Prostate gland (tissue), 2 donors: ENCODE results near the gene COL13A1.

Source experiments
- CTCF ChIP-seq, 4 experiments: fragments of 200-600 bp in 2 of 4; fragments of 450-650 bp in 2 of 4; sonication (generic) in 2 of 4; IDR thresholded peaks; 1 replicate in 3 of 4; 2 replicates in 1 of 4; pipeline ENCODE4 v1.5.1; 2016 to 2019; ENCODE audit warnings: antibody characterized with exemption in 4 of 4, mild to moderate bottlenecking in 2 of 4, moderate library complexity in 2 of 4
- POLR2AphosphoS5 ChIP-seq: sonication (generic); formaldehyde crosslinking; IDR thresholded peaks from one replicate; pipeline ENCODE4 v1.6.1; 2017; ENCODE audit warnings: antibody characterized with exemption

- no peak for TF ChIP-seq POLR2AphosphoS5
- no peak for TF ChIP-seq CTCF (IDR thresholded peaks at IDR 0.05)
These were observed 17.1 kb downstream of the COL13A1 start for GRCh38 chr10:69818676-69819239.
